ENCODE data around the gene NRIP1.

The NRIP1 gene

DNA sequence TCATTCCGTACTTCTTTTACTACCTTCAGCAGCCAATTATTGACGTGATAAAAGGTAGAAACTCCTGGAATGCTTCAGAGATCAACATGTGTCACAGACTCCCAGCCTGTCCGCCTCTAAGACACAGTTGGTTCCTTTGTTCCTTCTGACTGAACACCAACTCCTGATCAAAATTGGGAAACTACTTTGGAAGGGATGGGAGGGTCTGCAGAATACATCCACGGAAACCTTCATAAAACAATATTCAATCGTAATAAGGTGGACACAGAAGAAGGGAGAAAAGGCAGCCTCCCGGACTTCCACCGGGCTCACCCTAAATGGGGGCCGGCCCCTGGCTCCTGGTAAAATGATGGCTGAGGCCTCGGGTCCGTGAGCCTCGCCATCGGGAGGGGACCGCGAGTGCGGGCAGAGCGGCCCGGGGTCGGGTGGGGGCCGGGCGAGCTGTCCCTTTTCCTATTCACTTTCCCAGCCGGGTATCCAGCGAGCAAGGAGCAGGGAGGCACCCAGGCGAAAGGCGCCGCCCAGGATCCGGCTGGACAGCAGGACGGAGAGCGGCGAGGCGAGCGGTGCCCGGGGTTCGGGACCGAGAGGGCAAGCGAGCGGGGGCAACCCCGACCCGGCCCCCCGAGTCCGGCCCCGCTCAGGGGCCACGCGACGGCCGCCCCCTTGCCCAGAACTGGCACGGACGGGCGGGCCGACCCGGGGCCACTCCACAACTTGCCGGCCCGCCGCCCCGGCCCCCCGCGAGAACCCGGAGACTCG, 805 bp downstream of the NRIP1 start:
- no peak for DNase-seq (ENCODE audit: low read depth)

DNA sequence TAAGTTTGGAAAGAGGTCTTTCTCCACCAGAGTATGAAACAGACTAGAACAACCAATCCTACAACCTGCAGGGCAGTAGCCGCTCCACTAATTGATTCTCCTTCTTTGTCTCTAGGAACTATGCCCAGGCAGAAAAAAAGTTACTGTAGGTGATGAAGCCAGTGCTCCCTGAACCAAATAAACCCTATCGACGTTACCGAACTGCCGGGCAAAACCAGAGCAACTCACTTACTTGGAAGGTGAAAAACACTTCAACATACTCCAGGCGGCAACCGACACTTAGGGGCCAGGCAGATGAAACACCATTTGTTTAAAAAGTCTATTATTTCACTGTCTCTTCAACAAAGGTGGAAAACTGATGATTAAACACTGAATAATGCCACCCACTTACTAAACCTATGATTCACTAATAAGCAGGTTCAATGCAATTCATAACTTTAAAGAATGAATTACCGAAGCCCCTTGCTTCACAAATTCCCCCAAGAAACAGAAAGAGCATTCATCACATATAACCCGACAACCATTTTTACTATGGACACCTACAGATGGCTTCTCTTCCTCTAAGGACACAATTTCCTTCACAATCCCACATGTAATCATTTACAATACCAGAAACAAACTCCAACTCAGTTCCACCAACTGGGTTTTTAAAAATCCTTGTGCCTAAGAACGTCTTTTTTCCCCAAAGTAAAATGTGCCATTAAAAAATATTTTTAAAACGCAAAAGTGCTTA, 1.6 kb downstream of the NRIP1 start:
- no peak for DNase-seq (ENCODE audit: low read depth)

DNA sequence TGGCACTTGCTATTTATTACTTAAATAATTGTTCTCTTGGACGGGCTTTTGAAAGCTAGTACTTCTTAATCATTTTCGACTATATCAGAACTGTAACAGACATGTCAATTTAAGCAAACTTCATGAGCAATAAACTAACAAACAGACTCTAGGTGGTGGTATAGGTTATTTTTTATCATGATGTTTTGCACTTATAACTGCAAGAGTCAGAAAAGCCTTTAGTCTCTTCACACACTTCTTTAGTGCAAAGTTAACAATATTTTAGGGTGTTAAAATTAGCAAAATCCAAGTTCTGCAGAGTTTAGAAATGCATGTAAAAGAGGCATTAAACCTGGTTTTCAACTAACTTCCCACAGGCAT, 2.2 kb downstream of the NRIP1 start:
- DNase-seq (ENCODE audit: low read depth) = no peak

DNA sequence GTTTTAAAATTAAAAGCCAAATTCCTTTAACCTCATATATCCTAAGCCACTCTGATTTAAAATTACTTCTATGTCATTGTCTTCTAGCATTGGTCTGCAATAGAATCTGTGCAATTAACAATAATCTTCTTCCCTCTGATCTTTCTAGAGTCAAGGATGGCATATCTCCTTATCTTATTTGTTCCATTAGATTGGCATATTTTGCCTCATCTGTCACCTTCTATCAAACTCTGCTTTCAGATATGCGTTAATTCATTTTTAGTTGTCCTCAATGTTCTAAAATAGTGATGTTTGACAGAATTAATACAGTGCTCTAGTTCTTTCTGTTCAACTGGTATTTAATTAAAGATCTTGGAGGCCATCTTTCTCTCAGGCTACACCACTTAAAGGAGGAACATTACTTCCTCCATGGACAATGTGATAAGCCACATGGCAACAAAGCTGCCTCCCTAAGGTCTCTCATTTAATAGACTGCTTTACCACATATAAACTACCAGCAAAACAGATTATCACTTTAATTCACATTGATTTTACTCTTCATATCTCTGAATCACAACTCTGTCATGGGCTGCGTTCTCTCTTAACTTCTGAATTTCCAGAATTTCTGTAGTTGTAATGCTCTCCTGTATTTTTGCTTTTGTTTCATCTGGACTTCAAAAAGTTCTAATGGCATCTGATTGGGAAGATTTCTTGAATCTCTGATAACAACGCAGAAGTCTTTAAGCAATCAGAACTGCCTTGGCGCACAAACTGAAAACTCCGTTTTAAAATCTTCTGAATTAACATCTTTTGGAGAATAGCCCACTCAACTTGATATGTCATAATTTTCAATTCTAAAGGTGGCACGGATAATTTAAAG, 2.8 kb downstream of the NRIP1 start:
- DNase-seq (ENCODE audit: low read depth) = no peak

DNA sequence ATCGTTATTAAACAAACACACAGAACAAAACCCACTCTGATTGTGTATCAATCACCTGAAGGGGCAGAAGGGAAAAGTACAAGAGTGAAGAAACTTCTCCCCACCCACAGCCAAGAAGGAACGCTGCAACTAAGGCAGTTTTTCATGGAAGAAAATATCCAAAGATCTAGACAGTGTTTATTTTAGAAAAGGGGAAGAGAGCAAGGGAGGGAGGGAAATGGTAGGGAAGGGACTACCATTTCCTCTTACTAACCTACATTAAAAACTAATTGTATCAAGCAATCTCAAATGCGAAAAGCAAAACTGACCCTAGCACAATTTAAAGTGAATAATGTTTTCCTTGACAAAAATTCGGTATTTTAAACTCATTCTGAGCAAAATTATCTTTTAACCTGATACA, 3.5 kb downstream of the NRIP1 start:
- no peak for DNase-seq (ENCODE audit: low read depth)

DNA sequence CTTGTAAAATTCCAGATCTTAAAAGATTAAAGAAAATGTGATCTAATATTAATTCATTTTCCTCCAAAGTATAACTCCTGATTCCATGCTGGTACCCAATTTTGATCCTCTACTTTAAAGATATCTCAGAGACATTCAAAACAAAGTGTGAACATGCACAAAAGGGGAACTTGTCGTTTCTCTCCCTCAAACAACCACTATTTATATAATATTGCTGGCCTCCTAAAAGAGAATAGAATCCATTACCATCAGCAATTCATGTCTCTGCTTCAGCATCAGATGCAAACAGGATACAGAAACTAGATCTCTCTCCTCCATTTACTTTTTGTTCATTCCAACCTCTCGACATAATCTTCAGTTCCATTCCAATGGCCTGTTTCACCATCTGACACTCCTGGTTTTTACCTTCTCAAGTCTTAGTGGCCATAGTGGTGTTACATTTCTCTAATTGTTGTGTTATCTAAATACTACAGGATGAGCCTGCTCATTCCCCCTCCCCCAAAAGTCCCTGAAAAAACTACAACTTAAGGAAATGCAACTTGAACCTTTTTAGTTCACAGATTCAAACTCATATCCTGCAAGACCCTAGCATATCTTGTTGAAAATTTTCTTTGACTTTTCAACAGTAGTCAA, 4.1 kb downstream of the NRIP1 start:
- DNase-seq (ENCODE audit: low read depth) = no peak

DNA sequence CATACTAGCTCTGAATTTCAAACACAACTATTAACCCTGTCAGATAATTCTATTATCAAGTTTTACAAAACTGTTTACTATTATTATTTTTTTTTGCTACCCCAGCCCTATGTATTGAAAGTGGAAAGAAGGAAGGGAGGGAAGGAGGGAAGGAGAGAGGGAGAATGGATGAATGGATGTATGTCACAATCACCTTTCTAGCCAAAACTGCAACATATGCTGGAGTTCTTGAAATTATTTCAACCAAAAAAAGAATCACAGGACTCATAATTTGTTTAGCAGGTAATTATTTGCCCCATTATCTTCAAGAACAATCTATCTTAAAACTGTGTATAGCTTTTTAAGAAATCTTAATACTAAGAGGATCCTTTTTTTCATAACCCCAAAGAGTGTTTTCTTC, 5.4 kb downstream of the NRIP1 start:
- DNase-seq (ENCODE audit: low read depth) = no peak

DNA sequence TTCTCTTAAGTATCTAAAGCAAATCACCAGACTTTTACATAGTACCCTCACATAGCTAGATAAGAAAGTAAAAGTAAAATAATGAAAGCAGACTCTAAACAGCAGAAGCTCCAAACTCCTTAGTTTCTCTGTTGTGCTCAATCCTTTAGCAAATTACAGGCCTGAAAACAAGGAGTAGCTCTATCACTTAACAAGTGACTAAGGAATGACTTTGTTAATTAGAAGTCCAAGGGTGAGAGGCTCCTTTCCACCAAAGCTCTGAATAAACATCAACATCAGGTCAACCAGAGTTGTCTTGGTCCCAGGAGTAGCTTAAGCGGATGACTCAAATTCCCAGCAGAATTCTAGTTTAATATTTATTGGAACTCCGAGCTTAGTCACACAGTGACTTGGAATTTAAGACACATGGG, 5.9 kb downstream of the NRIP1 start:
- no peak for DNase-seq (ENCODE audit: low read depth)

DNA sequence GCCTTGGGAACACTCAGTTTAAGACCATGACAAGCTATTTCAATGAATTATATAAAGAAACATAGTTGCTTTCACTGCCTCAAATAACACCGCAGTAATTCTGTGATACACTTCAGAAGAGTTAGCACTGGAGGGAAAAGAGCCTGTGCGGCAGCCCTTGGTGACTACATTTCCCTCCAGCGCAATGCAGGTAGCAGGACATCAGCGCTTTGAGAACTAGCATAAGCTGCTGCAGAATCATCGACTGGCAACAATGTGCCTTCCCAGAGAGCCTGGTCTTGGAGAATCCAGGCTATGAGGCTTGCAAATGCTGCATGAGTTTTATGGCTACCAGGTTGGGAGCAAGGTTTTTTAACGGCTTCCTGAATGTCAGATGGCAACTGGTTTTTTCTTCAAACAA, 7.5 kb downstream of the NRIP1 start:
- DNase-seq (ENCODE audit: low read depth) = no peak

DNA sequence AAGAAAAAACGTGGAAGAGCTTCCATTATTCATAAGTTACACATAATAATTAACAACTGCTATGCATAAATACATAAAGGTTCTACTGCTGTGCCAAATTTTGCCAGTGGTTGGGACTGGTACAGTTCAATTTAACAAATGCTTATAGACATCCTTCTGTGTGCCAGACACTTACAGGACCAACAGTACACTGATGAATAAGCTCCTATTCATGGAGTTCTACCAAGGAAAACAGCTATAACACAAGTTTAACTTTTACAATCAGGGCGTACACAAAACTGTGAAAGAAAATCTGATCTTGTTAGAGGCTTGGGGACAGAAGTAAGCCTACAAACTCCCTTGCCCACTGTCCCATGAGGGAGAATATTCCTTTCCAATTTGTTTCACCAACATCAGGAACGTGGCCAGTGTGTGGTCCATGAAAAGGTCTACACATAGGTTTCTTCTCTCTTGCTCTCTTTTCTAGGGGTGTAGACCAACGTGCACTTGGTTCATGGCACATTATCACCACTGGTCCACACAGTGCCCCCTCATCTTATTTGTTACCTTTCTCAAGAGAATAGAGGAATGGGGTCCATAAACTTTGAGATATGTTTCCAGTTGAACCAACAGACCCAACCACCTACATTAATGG, 10.1 kb downstream of the NRIP1 start:
- DNase-seq (ENCODE audit: low read depth) = no peak

DNA sequence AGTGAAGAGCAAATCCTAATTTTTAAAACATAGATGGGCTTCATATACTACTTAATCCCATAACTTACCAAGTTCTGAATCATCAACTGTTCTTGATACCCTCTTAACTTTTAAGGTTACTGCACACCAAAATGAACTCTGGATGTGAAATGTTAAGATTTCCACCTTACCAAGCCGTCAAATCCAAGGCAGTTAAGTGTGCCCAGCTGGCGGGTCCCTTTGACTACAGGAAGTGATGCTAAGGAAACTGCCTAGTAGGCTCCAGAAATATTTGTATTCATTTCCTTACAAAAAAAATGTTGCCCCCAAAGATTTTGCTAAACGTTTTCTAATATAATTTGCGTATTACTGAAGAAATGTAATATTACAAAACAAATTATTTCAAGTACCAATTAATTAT, 10.7 kb downstream of the NRIP1 start:
- DNase-seq (ENCODE audit: low read depth) = no peak

DNA sequence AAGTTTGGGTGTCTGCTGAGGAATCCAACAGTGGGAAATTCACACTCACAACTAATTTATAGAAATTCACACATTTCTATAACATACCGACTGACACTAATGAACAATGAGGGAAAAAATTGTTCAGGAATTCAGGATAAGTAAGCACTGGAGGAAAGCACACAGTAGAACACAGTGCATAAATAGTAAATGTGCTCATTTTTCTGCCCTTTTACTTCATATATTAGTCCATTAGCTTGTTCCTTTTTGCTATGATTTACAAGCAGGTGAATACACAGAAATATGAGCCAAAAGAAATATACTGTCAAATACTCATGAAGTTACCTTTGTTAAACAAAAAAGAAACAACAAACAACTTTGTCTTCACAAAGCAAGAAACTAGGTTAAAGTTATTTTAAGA, 11.3 kb downstream of the NRIP1 start:
- DNase-seq (ENCODE audit: low read depth) = no peak

DNA sequence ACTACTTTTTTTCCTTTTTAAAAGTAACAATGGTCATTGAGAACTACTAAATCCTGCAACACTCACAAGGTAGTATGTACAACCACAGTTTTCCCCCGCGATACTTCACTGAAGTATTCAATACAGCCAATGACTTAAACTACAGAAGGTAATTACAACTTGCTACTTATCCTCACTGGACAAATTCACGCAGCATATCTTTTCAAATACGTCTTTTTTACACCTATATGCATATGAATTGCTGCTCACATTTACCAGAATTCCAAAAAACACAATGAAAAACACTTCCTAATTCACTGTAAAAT, 12.4 kb downstream of the NRIP1 start:
- DNase-seq (ENCODE audit: low read depth) = no peak

DNA sequence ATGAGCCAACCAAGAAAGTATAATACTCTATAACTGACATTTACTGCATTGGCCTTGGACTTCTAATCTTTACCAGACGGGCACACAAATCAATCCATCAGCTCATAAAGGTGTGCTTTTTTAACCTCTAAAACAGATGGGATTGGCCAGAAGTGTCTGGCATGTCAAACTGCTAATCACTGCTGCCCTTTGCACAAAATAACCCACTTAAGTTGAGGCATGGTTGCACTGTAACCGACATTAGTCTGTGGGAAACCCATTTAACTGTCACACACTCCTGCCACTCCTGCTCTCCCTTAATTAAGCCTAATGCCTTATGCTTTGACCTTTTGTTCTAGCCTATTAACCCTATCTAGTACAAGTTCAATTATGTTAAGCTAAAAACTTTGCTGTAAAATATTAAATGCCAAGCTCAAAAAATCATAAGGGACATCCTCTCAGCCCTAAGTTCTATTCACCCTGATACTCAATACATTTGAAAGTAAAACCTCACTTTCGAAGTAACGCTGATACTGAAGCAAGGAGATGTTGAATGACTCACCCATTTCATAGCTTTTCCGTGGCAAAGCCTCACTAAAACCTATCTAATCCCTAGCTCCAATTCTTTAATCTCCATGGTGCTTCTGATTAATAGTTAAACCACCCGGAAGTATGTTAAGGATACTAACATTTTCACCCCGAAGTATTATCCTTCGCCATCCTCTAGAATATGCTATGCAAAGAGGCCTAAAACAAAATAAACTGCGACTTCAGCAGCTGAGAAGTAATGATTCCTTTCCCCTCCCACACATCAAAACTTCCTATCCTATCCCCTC, 12.9 kb downstream of the NRIP1 start:
- DNase-seq (ENCODE audit: low read depth) = no peak

DNA sequence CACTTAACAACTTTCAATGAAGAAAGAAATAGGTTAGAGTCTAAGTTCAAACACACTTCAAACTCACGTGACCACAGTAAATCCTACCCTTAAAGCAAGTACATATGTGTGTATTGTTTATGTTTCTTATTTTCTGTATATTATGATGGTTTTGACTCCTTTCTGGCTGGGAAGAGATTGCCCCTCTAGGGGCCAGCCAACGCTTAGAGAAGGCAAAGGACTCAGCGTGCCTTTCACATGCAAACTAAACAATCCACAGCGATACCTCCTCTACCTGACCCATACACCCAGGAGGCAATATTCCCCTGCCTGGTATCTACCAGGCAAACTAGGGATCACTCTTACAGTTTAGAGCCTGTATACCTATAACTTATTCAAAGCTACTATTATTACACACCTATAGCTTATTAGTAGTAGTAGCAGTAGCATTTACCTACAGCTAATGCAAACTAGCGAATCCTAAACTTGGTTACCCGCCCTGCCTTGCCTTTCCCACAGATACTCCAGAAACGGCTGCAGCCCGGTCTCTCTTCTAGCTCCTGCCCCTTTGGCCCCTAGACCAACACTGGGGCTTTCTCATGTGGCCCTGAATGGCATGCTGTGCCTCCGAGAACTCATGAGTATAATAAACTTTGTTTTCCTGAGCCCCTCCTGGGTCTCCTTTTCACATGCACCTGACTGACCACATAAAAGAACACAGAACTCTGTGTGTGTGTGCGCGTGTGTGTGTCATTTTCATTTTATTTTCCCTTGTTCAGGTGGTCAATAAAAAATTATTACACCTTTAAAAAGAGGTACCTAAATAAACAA, 14.0 kb downstream of the NRIP1 start:
- no peak for DNase-seq (ENCODE audit: low read depth)

DNA sequence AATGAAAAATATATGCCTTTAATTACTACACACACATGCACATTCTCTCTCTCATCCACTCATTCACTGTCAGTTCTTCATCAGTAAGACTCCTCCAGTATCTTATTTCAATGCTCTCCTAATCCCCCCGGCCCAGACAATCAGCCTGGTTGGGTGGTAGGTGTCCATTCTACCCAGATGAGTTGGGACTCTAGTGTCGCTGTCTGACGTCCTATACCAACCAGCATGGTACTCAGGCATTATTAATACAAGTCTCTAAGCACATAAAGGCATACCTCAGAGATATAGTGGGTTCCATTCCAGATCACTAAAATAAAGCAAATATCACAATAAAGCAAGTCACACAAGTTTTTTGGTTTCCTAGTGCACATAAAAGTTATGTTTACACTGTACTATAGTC, 19.8 kb downstream of the NRIP1 start:
- DNase-seq (ENCODE audit: low read depth) = no peak

DNA sequence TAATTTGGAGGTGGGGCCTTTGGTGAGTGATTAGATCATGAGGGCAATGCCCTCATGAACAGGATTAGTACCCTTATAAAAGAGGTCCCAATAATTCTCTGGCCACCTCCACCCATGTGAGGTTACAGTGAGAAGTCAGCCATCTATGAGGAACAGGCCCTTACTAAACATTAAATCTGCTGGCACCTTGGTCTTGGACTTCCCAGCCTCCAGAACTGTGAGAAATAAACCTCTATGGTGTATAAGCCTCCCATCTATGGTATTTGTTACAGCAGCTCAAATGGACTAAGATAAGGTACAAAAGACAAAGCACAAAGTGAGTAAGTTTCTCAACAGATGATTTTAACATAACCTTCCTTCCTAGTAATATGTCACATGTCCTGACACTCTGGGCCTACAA, 22.3 kb downstream of the NRIP1 start:
- DNase-seq (ENCODE audit: low read depth) = no peak

DNA sequence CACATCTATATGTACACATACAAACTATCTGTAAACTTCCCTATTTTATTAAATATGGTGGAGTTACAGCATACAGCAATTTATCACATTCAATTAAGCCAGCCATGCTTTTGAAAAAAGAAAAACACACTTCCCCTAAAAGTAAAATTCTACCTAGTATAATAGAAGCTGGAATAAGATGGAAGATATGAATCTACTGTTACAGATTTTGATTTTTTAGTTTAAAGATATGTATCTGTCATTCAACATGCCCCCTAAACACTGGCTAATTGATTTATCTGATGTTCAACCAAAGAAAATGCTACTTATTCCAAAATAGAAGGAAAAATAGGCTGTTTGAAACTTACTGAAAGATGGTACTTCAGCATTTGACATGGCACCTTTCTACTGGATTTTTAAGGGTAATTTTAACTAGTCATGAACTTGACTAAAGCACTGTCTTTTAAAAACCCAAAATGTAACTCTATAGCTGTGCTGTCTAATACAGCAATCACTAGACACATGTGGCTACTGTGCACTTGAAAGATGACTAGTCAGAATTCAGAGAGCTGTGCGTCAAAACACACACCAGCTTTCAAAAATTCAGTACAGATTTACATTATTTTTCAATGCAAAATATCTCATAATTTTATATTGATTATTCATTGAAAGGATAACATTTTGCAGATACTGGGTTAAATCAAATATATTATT, 25.0 kb downstream of the NRIP1 start:
- DNase-seq (ENCODE audit: low read depth) = no peak

DNA sequence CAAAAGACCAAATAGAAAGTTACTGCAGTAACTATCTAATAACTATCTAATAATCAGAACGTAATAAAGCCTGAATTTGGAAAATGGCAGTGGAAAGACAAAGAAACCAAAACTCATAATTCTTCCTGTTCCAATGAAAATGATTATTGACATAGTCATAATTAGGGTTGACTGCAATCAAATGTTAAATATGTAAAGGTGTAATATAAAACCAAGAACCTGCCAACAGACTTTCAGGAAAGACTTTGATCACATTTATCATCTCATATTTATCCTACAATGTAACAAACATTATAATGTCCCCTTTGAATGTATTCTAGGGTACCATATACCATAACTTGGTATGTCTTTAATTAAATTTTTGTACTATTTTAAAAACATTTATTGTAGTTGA, 26.9 kb downstream of the NRIP1 start:
- DNase-seq (ENCODE audit: low read depth) = no peak
